ENCODE measurements around the gene NBPF20. TPM values are rescaled to one million over a fixed set of nuclear protein-coding genes. Genes with fewer than 3 reads are reported as not detected.

NBPF20 gene
- 0.58 and 1.6 TPM in 2 replicates for total RNA-seq

GRCh38 chr1:145425436-145426029 is at the start of gene NBPF20:
Gene NBPF20, minus strand, starts transcription at chr1:145425603. Its CDS starts 20,331 bp downstream, at chr1:145405272.

Other genes with a start within 250 kb of the NBPF20 start
- not detected in 2 replicates for gene PPIAL4D, start 183.4 kb downstream of the NBPF20 start, total RNA-seq
- 25.4 and 59.0 TPM in 2 replicates for gene GPR89A, start 182.4 kb upstream of the NBPF20 start, total RNA-seq